ENCODE results near the gene CNIH2. TPM values are rescaled to one million over a fixed set of nuclear protein-coding genes. Genes with fewer than 3 reads are reported as not detected.

CNIH2 gene
- total and polyA plus RNA-seq, 2 of the 13 experiments (the other 11 are each of a cell fraction or from before 2014, with no cell fraction given), result 0.60 to 0.69 TPM

DNA sequence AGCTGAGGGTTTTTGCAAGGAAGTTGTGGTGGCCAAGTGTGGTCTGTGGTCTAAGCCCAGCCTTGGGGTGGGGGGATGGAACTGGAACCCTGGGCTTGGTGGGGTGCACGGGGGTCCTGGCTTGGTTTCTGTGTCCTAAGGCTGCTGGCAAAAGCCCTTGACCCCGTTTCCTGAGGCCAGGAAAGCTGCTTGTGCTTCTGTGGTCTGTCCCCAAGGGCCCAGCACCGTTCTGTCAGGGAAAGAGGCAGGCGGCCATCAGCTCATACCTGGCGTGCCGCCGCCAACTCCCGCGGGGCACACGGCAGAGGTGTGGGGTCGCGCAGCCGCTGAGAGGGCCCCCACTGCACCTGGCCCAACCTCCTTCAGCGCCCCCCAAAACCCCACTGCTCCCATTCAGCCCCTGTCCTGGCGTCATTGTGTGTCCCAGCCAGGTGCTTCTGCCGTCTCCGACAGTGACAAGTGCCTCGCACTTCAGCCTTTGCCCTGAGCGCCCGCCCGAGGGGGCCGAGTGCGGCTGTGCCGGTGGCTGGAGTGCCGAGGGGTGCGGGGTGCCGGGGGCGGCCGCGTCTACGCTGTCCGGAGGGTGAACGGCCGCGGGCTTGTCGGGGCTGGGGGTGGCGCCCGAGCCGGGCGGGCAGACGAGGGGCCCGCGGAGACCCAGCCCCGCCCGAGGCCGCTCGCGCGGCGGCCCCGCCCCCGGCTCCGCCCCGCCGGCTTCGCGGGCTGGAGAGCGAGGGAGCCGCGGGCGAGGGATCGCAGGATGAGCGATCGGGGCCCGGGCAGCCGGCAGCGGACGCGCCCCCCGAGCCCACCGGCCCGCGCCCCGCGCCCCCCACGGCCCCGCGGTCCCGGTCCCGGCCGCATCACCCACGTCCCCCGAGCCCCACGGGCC lies at the start of gene CNIH2 (continued):
- TF ChIP-seq MAZ (IDR thresholded peaks at IDR 0.05; ENCODE audit: borderline replicate concordance, low read depth, low read length) (no peak), MAZ (CRISPR knock-in tag; IDR thresholded peaks at IDR 0.05; ENCODE audit: low read depth) (no peak), MED13 (CRISPR knock-in tag; IDR thresholded peaks at IDR 0.05) (no peak), TAF15 (IDR thresholded peaks at IDR 0.05; ENCODE audit: low read depth, low read length, poor library complexity, severe bottlenecking) (no peak), POLR2G (IDR thresholded peaks at IDR 0.05; ENCODE audit: low read depth, low read length) (peak; percentile 61), ZNF468 (CRISPR knock-in tag; IDR thresholded peaks at IDR 0.05) (no peak), ARNT2 (CRISPR knock-in tag; IDR thresholded peaks at IDR 0.05; ENCODE audit: low read depth) (peak; percentile 57; the same call in 1 of the 2 replicates), EHMT2 (IDR thresholded peaks at IDR 0.05; ENCODE audit: borderline replicate concordance, low read depth, low read length) (no peak), ARHGAP35 (CRISPR knock-in tag; IDR thresholded peaks at IDR 0.05; ENCODE audit: borderline replicate concordance) (no peak), KLF13 (CRISPR knock-in tag; IDR thresholded peaks at IDR 0.05) (no peak), HNRNPUL1 (IDR thresholded peaks at IDR 0.05; ENCODE audit: low read depth, low read length) (no peak)
- TF ChIP-seq, protein P1, sequence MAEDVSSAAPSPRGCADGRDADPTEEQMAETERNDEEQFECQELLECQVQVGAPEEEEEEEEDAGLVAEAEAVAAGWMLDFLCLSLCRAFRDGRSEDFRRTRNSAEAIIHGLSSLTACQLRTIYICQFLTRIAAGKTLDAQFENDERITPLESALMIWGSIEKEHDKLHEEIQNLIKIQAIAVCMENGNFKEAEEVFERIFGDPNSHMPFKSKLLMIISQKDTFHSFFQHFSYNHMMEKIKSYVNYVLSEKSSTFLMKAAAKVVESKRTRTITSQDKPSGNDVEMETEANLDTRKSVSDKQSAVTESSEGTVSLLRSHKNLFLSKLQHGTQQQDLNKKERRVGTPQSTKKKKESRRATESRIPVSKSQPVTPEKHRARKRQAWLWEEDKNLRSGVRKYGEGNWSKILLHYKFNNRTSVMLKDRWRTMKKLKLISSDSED (CRISPR knock-in tag; IDR thresholded peaks at IDR 0.05), result no peak
- TF ChIP-seq, protein P2, sequence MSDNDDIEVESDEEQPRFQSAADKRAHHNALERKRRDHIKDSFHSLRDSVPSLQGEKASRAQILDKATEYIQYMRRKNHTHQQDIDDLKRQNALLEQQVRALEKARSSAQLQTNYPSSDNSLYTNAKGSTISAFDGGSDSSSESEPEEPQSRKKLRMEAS (IDR thresholded peaks at IDR 0.05), result peak; percentile 49; the same call in 1 of the 2 replicates
- TF ChIP-seq, protein P3, sequence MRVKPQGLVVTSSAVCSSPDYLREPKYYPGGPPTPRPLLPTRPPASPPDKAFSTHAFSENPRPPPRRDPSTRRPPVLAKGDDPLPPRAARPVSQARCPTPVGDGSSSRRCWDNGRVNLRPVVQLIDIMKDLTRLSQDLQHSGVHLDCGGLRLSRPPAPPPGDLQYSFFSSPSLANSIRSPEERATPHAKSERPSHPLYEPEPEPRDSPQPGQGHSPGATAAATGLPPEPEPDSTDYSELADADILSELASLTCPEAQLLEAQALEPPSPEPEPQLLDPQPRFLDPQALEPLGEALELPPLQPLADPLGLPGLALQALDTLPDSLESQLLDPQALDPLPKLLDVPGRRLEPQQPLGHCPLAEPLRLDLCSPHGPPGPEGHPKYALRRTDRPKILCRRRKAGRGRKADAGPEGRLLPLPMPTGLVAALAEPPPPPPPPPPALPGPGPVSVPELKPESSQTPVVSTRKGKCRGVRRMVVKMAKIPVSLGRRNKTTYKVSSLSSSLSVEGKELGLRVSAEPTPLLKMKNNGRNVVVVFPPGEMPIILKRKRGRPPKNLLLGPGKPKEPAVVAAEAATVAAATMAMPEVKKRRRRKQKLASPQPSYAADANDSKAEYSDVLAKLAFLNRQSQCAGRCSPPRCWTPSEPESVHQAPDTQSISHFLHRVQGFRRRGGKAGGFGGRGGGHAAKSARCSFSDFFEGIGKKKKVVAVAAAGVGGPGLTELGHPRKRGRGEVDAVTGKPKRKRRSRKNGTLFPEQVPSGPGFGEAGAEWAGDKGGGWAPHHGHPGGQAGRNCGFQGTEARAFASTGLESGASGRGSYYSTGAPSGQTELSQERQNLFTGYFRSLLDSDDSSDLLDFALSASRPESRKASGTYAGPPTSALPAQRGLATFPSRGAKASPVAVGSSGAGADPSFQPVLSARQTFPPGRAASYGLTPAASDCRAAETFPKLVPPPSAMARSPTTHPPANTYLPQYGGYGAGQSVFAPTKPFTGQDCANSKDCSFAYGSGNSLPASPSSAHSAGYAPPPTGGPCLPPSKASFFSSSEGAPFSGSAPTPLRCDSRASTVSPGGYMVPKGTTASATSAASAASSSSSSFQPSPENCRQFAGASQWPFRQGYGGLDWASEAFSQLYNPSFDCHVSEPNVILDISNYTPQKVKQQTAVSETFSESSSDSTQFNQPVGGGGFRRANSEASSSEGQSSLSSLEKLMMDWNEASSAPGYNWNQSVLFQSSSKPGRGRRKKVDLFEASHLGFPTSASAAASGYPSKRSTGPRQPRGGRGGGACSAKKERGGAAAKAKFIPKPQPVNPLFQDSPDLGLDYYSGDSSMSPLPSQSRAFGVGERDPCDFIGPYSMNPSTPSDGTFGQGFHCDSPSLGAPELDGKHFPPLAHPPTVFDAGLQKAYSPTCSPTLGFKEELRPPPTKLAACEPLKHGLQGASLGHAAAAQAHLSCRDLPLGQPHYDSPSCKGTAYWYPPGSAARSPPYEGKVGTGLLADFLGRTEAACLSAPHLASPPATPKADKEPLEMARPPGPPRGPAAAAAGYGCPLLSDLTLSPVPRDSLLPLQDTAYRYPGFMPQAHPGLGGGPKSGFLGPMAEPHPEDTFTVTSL (CRISPR knock-in tag; IDR thresholded peaks at IDR 0.05; ENCODE audit: borderline replicate concordance), result no peak
- TF ChIP-seq, protein P4, sequence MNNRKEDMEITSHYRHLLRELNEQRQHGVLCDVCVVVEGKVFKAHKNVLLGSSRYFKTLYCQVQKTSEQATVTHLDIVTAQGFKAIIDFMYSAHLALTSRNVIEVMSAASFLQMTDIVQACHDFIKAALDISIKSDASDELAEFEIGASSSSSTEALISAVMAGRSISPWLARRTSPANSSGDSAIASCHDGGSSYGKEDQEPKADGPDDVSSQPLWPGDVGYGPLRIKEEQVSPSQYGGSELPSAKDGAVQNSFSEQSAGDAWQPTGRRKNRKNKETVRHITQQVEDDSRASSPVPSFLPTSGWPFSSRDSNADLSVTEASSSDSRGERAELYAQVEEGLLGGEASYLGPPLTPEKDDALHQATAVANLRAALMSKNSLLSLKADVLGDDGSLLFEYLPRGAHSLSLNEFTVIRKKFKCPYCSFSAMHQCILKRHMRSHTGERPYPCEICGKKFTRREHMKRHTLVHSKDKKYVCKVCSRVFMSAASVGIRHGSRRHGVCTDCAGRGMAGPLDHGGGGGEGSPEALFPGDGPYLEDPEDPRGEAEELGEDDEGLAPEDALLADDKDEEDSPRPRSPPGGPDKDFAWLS (CRISPR knock-in tag; IDR thresholded peaks at IDR 0.05; ENCODE audit: borderline replicate concordance), result no peak
- TF ChIP-seq, protein P5, sequence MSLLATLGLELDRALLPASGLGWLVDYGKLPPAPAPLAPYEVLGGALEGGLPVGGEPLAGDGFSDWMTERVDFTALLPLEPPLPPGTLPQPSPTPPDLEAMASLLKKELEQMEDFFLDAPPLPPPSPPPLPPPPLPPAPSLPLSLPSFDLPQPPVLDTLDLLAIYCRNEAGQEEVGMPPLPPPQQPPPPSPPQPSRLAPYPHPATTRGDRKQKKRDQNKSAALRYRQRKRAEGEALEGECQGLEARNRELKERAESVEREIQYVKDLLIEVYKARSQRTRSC (CRISPR knock-in tag; IDR thresholded peaks at IDR 0.05; ENCODE audit: low read depth), result no peak
- TF ChIP-seq, protein P6, sequence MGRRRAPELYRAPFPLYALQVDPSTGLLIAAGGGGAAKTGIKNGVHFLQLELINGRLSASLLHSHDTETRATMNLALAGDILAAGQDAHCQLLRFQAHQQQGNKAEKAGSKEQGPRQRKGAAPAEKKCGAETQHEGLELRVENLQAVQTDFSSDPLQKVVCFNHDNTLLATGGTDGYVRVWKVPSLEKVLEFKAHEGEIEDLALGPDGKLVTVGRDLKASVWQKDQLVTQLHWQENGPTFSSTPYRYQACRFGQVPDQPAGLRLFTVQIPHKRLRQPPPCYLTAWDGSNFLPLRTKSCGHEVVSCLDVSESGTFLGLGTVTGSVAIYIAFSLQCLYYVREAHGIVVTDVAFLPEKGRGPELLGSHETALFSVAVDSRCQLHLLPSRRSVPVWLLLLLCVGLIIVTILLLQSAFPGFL (CRISPR knock-in tag; IDR thresholded peaks at IDR 0.05), result no peak

Data from HepG2 (cell line).